ENCODE data around the gene DEDD. TPM values are rescaled to one million over a fixed set of nuclear protein-coding genes. Genes with fewer than 3 reads are reported as not detected.
A peak's percentile ranks its signal among the peaks of the same experiment; 100 is the strongest.

DEDD gene
- total RNA-seq, 1 experiment from 2014 or later: 32.8 TPM

GRCh38 chr1:161159087-161159912 lies 26.8 kb upstream of the DEDD start, which contains the start of gene USP21:
Gene USP21 (plus strand): TSS chr1:161159500. CDS start chr1:161160641, 1,141 bp downstream.
- ATAC-seq: peak; percentile 92
- H3K9me2 ChIP-seq (ENCODE audit: insufficient read depth): no peaks in the 10 kb centered on the region
- H2AFZ ChIP-seq (ENCODE audit: low read depth, low read length, poor library complexity, severe bottlenecking): no peak within 1 kb of the TSS
- intact Hi-C loops (cut with micrococcal nuclease): no loop called here
- peak within 1 kb of the TSS; percentile 53 for H3K27ac ChIP-seq (ENCODE audit: low read depth, low read length)
- H4K20me1 ChIP-seq (ENCODE audit: insufficient read depth): no peaks in the 10 kb centered on the region
- H3K79me2 ChIP-seq (ENCODE audit: insufficient read depth, low read length): peaks cover 16% of the 10 kb centered on the region; the same call in 1 of the 2 replicates
- peak within 1 kb of the TSS; percentile 97 for H3K9ac ChIP-seq (ENCODE audit: low read length)
- DNase-seq (ENCODE audit: low read depth, low spot score): peak; percentile 73
- CTCF ChIA-PET: no interaction called here
- BruUV-seq (replicated peaks): TSS peak; percentile 33
- H3K4me2 ChIP-seq (ENCODE audit: low read length): peak within 1 kb of the TSS; percentile 90
- peak within 1 kb of the TSS; percentile 77 to 91 for H3K4me3 ChIP-seq (replicated peaks in 1 of 2; ENCODE audit: low read depth in 1 of 2, low read length in 2 of 2)
- H3K36me3 ChIP-seq (ENCODE audit: control insufficient read depth in 1 of 2, insufficient read depth in 2 of 2, low read length in 2 of 2): peaks cover 5 to 21% of the 10 kb centered on the region in 2 experiments; a peak in 2 of 4 replicates
- H3K9me3 ChIP-seq (ENCODE audit: control insufficient read depth in 1 of 2, insufficient read depth in 1 of 2, low read depth in 1 of 2, low read length in 2 of 2): no peaks in the 10 kb centered on the region
- peaks cover 8 to 24% of the 10 kb centered on the region in 2 experiments; a peak in 2 of 4 replicates for H3K4me1 ChIP-seq (ENCODE audit: control insufficient read depth in 1 of 2, insufficient read depth in 2 of 2, low read length in 2 of 2)
- POLR2A ChIA-PET: interaction anchor here (0.6 to 0.9 kb wide), 2 partner anchors 28 to 174 kb away, joined by 4 read pairs; no protein-coding TSS in a partner anchor
- H3K27me3 ChIP-seq (ENCODE audit: insufficient read depth, low read length): no peaks in the 10 kb centered on the region
- RAD21 ChIA-PET (ENCODE audit: low non-redundant PET in 1 of 2, low total read pairs in 2 of 2, uncharacterized antibody in 2 of 2, unreplicated experiment in 2 of 2): no interaction called here
- TF ChIP-seq TCF7L2 (IDR thresholded peaks at IDR 0.05; ENCODE audit: borderline replicate concordance, extremely low read depth, insufficient read depth, insufficient read length) (no peak), CBX3 (IDR thresholded peaks at IDR 0.05; ENCODE audit: low read depth) (no peak), CEBPB (IDR thresholded peaks at IDR 0.05; ENCODE audit: low read depth) (no peak), ZFX (IDR thresholded peaks at IDR 0.05) (peak; percentile 39; the same call in 1 of the 2 replicates), ZBTB33 (IDR thresholded peaks at IDR 0.05; ENCODE audit: extremely low read depth, insufficient replicate concordance, low read length) (no peak), POLR2A (IDR thresholded peaks at IDR 0.05; ENCODE audit: borderline replicate concordance, extremely low read depth, insufficient read depth, insufficient read length) (peak; percentile 37), MAX (IDR thresholded peaks at IDR 0.05) (no peak), EGR1 (IDR thresholded peaks at IDR 0.05; ENCODE audit: low read depth) (no peak), SP1 (IDR thresholded peaks at IDR 0.05; ENCODE audit: low read depth) (no peak), ELF1 (IDR thresholded peaks at IDR 0.05; ENCODE audit: borderline replicate concordance, low read depth) (no peak), EZH2phosphoT487 (IDR thresholded peaks at IDR 0.05; ENCODE audit: borderline replicate concordance) (no peak), EZH2 (IDR thresholded peaks at IDR 0.05) (no peak), SRF (IDR thresholded peaks at IDR 0.05; ENCODE audit: low read depth) (no peak), JUND (IDR thresholded peaks at IDR 0.05) (no peak), RAD21 (IDR thresholded peaks at IDR 0.05; ENCODE audit: low read depth) (no peak), FOSL1 (IDR thresholded peaks at IDR 0.05; ENCODE audit: low read depth) (no peak), POLR2AphosphoS5 (IDR thresholded peaks at IDR 0.05; ENCODE audit: low read depth, low read length) (peak; percentile 85), YY1 (IDR thresholded peaks at IDR 0.05; ENCODE audit: extremely low read depth, insufficient replicate concordance, low read depth, low read length) (peak; percentile 99), SIN3A (IDR thresholded peaks at IDR 0.05; ENCODE audit: low read depth) (no peak), ATF3 (IDR thresholded peaks at IDR 0.05) (no peak), ZNF274 (IDR thresholded peaks at IDR 0.05; ENCODE audit: low read depth, low read length) (no peak)
- TF ChIP-seq, protein P1, sequence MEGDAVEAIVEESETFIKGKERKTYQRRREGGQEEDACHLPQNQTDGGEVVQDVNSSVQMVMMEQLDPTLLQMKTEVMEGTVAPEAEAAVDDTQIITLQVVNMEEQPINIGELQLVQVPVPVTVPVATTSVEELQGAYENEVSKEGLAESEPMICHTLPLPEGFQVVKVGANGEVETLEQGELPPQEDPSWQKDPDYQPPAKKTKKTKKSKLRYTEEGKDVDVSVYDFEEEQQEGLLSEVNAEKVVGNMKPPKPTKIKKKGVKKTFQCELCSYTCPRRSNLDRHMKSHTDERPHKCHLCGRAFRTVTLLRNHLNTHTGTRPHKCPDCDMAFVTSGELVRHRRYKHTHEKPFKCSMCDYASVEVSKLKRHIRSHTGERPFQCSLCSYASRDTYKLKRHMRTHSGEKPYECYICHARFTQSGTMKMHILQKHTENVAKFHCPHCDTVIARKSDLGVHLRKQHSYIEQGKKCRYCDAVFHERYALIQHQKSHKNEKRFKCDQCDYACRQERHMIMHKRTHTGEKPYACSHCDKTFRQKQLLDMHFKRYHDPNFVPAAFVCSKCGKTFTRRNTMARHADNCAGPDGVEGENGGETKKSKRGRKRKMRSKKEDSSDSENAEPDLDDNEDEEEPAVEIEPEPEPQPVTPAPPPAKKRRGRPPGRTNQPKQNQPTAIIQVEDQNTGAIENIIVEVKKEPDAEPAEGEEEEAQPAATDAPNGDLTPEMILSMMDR (IDR thresholded peaks at IDR 0.05 in 2 of 3, conservative IDR thresholded peaks at IDR 0.05 in 1 of 3; ENCODE audit: borderline replicate concordance in 1 of 3, insufficient read depth in 1 of 3, low read depth in 2 of 3, low read length in 2 of 3): peak in 2 of 3 experiments; percentile 34 to 43; a peak in 3 of 6 replicates

Measured in HCT116 (cell line).